Glutamatergic neuron (in vitro differentiated cells): Measurements from ENCODE around the gene KAZALD1. TPM values are rescaled to one million over a fixed set of nuclear protein-coding genes. Genes with fewer than 3 reads are reported as not detected.
A peak's percentile ranks its signal among the peaks of the same experiment; 100 is the strongest.

Source experiments
- DNase-seq: peaks from one replicate; pipeline ENCODE4 v3.0.0; 2022
- H3K27ac Mint-ChIP-seq: one replicate; pipeline ENCODE4 v1.8.0; 2020; ENCODE audit warnings: mild to moderate bottlenecking, mixed read lengths, inconsistent platforms; ENCODE audit not compliant: unreplicated experiment
- H3K27me3 Mint-ChIP-seq: one replicate; pipeline ENCODE4 v1.8.0; 2020; ENCODE audit warnings: mild to moderate bottlenecking, moderate library complexity, mixed read lengths, inconsistent platforms; ENCODE audit not compliant: unreplicated experiment
- H3K36me3 Mint-ChIP-seq: one replicate; pipeline ENCODE4 v1.8.0; 2020; ENCODE audit warnings: mild to moderate bottlenecking, mixed read lengths, inconsistent platforms; ENCODE audit not compliant: unreplicated experiment
- H3K4me1 Mint-ChIP-seq: one replicate; pipeline ENCODE4 v1.8.0; 2020; ENCODE audit warnings: mild to moderate bottlenecking, low read depth, mixed read lengths, inconsistent platforms; ENCODE audit not compliant: unreplicated experiment
- H3K4me3 Mint-ChIP-seq: one replicate; pipeline ENCODE4 v1.8.0; 2020; ENCODE audit warnings: mild to moderate bottlenecking, mixed read lengths, inconsistent platforms; ENCODE audit not compliant: unreplicated experiment
- H3K9me3 Mint-ChIP-seq: one replicate; pipeline ENCODE4 v1.8.0; 2020; ENCODE audit warnings: mild to moderate bottlenecking, moderate library complexity, mixed read lengths, inconsistent platforms; ENCODE audit not compliant: unreplicated experiment
- CTCF ChIP-seq: fragments of 200-600 bp; sonication (generic); IDR thresholded peaks from one replicate; pipeline ENCODE4 v1.5.0; 2021; ENCODE audit not compliant: partially characterized antibody, unreplicated experiment
- total RNA-seq: library from RNA; stranded (reverse); fragmentation: NEBNext Ultra II Directional; extraction: Animal tissue kit (Norgen Biotek cat#: 25700); gene quantifications from one replicate; pipeline ENCODE4 v1.2.1, GENCODE V29; 2021; ENCODE audit not compliant: unreplicated experiment

The KAZALD1 gene
- total RNA-seq, 1 donor from 2014 or later: 0.59 TPM

GRCh38 chr10:101072923-101073322, 11.1 kb downstream of the KAZALD1 start:
- Mint-ChIP-seq H3K27me3 (peaks cover 13% of the 10 kb centered on the region), H3K9me3 (no peaks in the 10 kb centered on the region), H3K27ac (no peak overlapping the region), H3K4me1 (peaks cover 17% of the 10 kb centered on the region), H3K4me3 (peak overlapping the region; percentile 1), H3K36me3 (no peaks in the 10 kb centered on the region)
- no peak for TF ChIP-seq CTCF
- DNase-seq: no peak

- TF ChIP-seq CTCF: no peak
- Mint-ChIP-seq H3K27ac (no peak overlapping the region), H3K36me3 (no peaks in the 10 kb centered on the region), H3K4me1 (peaks cover 17% of the 10 kb centered on the region), H3K27me3 (peaks cover 16% of the 10 kb centered on the region), H3K9me3 (peaks cover 2% of the 10 kb centered on the region), H3K4me3 (no peak overlapping the region)
- no peak for DNase-seq
These were observed 11.8 kb downstream of the KAZALD1 start for GRCh38 chr10:101073631-101074030.

GRCh38 chr10:101075775-101076174, 14.0 kb downstream of the KAZALD1 start:
- Mint-ChIP-seq H3K4me1 (peaks cover 17% of the 10 kb centered on the region), H3K27ac (no peak overlapping the region), H3K9me3 (peaks cover 4% of the 10 kb centered on the region), H3K27me3 (peaks cover 23% of the 10 kb centered on the region), H3K36me3 (no peaks in the 10 kb centered on the region), H3K4me3 (no peak overlapping the region)
- TF ChIP-seq CTCF: no peak
- DNase-seq: no peak

- H3K4me1 Mint-ChIP-seq: peaks cover 15% of the 10 kb centered on the region
- no peaks in the 10 kb centered on the region for H3K36me3 Mint-ChIP-seq
- DNase-seq: no peak
- TF ChIP-seq CTCF: no peak
- H3K9me3 Mint-ChIP-seq: peaks cover 4% of the 10 kb centered on the region
- H3K27me3 Mint-ChIP-seq: peaks cover 25% of the 10 kb centered on the region
- no peak overlapping the region for H3K27ac Mint-ChIP-seq
- H3K4me3 Mint-ChIP-seq: no peak overlapping the region
These were observed 14.8 kb downstream of the KAZALD1 start for GRCh38 chr10:101076630-101077029.

- no peaks in the 10 kb centered on the region for H3K36me3 Mint-ChIP-seq
- no peak overlapping the region for H3K4me3 Mint-ChIP-seq
- peaks cover 20% of the 10 kb centered on the region for H3K27me3 Mint-ChIP-seq
- H3K27ac Mint-ChIP-seq: no peak overlapping the region
- no peak for TF ChIP-seq CTCF
- DNase-seq: no peak
- H3K9me3 Mint-ChIP-seq: peaks cover 4% of the 10 kb centered on the region
- peaks cover 5% of the 10 kb centered on the region for H3K4me1 Mint-ChIP-seq
These were observed 18.1 kb downstream of the KAZALD1 start for GRCh38 chr10:101079874-101080273.
